Stimulated activated CD4-positive, alpha-beta T cell treated with anti-CD3 and anti-CD28 coated beads, TNF-alpha, amount 100 ng/mL, for 24 hours (primary cell): Measurements from ENCODE around the gene CEMIP.

ENCODE experiments used
- DNase-seq, 3 experiments: peaks; one replicate each; pipeline ENCODE4 v3.0.0-alpha.2; 2020; ENCODE audit warnings: low read depth in 3 of 3

The CEMIP gene

GRCh38 chr15:80982839-80983238 lies 203.7 kb downstream of the CEMIP start:
- no peak for DNase-seq

- no peak for DNase-seq
Measured at GRCh38 chr15:80984856-80985255, 205.7 kb downstream of the CEMIP start.

- no peak for DNase-seq
Measured at GRCh38 chr15:80985981-80986380, 206.8 kb downstream of the CEMIP start.

- DNase-seq = no peak
Measured at GRCh38 chr15:80986487-80986886, 207.3 kb downstream of the CEMIP start.

- DNase-seq = no peak
Measured at GRCh38 chr15:80988148-80988796, 209.1 kb downstream of the CEMIP start.

- DNase-seq = no peak
Measured at GRCh38 chr15:80989081-80989517, 209.9 kb downstream of the CEMIP start.

GRCh38 chr15:80989518-80990478 lies 210.6 kb downstream of the CEMIP start, which contains the start of gene MESD:
Gene MESD, minus strand, starts transcription at chr15:80989819. Its CDS starts 28 bp downstream, at chr15:80989791.
- DNase-seq = peak; percentile 93 to 99 (median 97)

GRCh38 chr15:80990955-80991354 lies 211.8 kb downstream of the CEMIP start:
- DNase-seq = no peak

GRCh38 chr15:80991421-80991820 lies 212.3 kb downstream of the CEMIP start:
- no peak for DNase-seq

GRCh38 chr15:80992006-80992405 lies 212.8 kb downstream of the CEMIP start:
- DNase-seq = no peak

GRCh38 chr15:80992441-80992840 lies 213.3 kb downstream of the CEMIP start:
- DNase-seq = no peak

GRCh38 chr15:80996247-80996646 lies 217.1 kb downstream of the CEMIP start:
- no peak for DNase-seq

GRCh38 chr15:80997692-80998091 lies 218.5 kb downstream of the CEMIP start:
- no peak for DNase-seq

- DNase-seq = no peak
Measured at GRCh38 chr15:80998251-80998650, 219.1 kb downstream of the CEMIP start.

- peak in 2 of 3 experiments; percentile 29 to 74 for DNase-seq
Measured at GRCh38 chr15:80999623-81000036, 220.5 kb downstream of the CEMIP start.

GRCh38 chr15:81000144-81000623 lies 221.0 kb downstream of the CEMIP start:
- no peak for DNase-seq

- peak; percentile 64 to 87 (median 67) for DNase-seq
Measured at GRCh38 chr15:81000624-81001151, 221.5 kb downstream of the CEMIP start, which contains the start of gene TLNRD1. Gene TLNRD1, plus strand, starts transcription at chr15:81000923. Its CDS starts 1,349 bp downstream, at chr15:81002272.
